GM12878 (cell line): ENCODE results near the gene USP21. TPM values are rescaled to one million over a fixed set of nuclear protein-coding genes. Genes with fewer than 3 reads are reported as not detected.

Source experiments
- ATAC-seq: fragments of 200-7000 bp; cut with Tn5 transposase; 3 replicates; pipeline ENCODE4 v1.9.1; 2020; ENCODE audit warnings: mild to moderate bottlenecking, moderate library complexity
- BruUV-seq: library from RNA; stranded (reverse); fragments of 400-500 nt; replicated peaks from 2 replicates; lab custom pipeline; 2021; lab: Mats Ljungman, UMichigan
- CTCF ChIA-PET: fragments of 300-600 bp; sonication (Branson Sonifier 250); formaldehyde crosslinking; extraction: SDS; loops from one replicate; lab custom pipeline; 2021; ENCODE audit warnings: inconsistent platforms; lab: Yijun Ruan, JAX
- POLR2A ChIA-PET: fragments of 350-600 bp; formaldehyde crosslinking; extraction: SDS; loops from one replicate; lab custom pipeline; 2021; ENCODE audit warnings: inconsistent platforms; lab: Charles Lee
- RAD21 ChIA-PET: fragments of 300-600 bp; sonication (Branson Sonifier 250); formaldehyde crosslinking; loops from one replicate; lab custom pipeline; 2023; ENCODE audit warnings: antibody characterized with exemption; ENCODE audit not compliant: unreplicated experiment; lab: Charles Lee
- SMC1A ChIA-PET: fragments of 300-600 bp; sonication (Branson Sonifier 250); formaldehyde crosslinking; loops from one replicate; lab custom pipeline; 2023; ENCODE audit not compliant: unreplicated experiment, uncharacterized antibody; lab: Charles Lee
- DNase-seq: peaks from one replicate; pipeline ENCODE4 v3.0.0-alpha.2; 2011; ENCODE audit warnings: low read depth, low spot score
- FAIRE-seq: peaks from 3 replicates; lab custom pipeline; 2011; peaks lifted over from hg19 to GRCh38; lab: Jason Lieb, UNC
- H2AFZ ChIP-seq: 2 replicates; pipeline ENCODE4 v1.6.0; 2011; ENCODE audit warnings: low read depth, low read length, control low read depth; ENCODE audit not compliant: control insufficient read depth
- H3K27ac ChIP-seq: 2 replicates; pipeline ENCODE4 v1.5.1; 2011; ENCODE audit warnings: control low read depth; ENCODE audit not compliant: control insufficient read depth, insufficient read depth
- H3K27me3 ChIP-seq, 2 experiments: replicated peaks in 1 of 2; 2 replicates each; pipeline versions ENCODE4 v1.6.0 to v1.6.1; 2011; ENCODE audit warnings: low read length in 1 of 2; ENCODE audit not compliant: control insufficient read depth in 2 of 2, insufficient read depth in 2 of 2
- H3K36me3 ChIP-seq, 2 experiments: 2 replicates each; pipeline ENCODE4 v1.5.1; 2011; ENCODE audit warnings: low read length in 1 of 2; ENCODE audit not compliant: control insufficient read depth in 2 of 2, insufficient read depth in 2 of 2
- H3K4me1 ChIP-seq: 2 replicates; pipeline ENCODE4 v1.6.1; 2011; ENCODE audit warnings: mild to moderate bottlenecking, low read length, moderate library complexity, mixed read lengths; ENCODE audit not compliant: control insufficient read depth, insufficient read depth
- H3K4me2 ChIP-seq: 2 replicates; pipeline ENCODE4 v1.6.0; 2011; ENCODE audit warnings: control low read depth; ENCODE audit not compliant: control insufficient read depth, insufficient read depth
- H3K4me3 ChIP-seq: fragments of 200-600 bp; sonication (generic); 2 replicates; pipeline ENCODE4 v1.5.1; 2016
- H3K79me2 ChIP-seq: 2 replicates; pipeline ENCODE4 v1.6.0; 2011; ENCODE audit warnings: low read length; ENCODE audit not compliant: control insufficient read depth, insufficient read depth
- H3K9ac ChIP-seq: 2 replicates; pipeline ENCODE4 v1.8.0; 2011; ENCODE audit warnings: low read length, control low read depth, mixed read lengths; ENCODE audit not compliant: control insufficient read depth, insufficient read depth
- H3K9me3 ChIP-seq: replicated peaks from 3 replicates; pipeline ENCODE4 v1.5.1; 2011; ENCODE audit warnings: mild to moderate bottlenecking, low read length; ENCODE audit not compliant: control insufficient read depth, insufficient read depth
- H4K20me1 ChIP-seq: 2 replicates; pipeline ENCODE4 v1.6.0; 2011; ENCODE audit not compliant: control insufficient read depth, insufficient read depth
- BACH1 ChIP-seq: fragments of 450-650 bp; IDR thresholded peaks from 2 replicates; pipeline ENCODE4 v1.6.1; 2017; ENCODE audit warnings: mild to moderate bottlenecking, borderline replicate concordance
- BHLHE40 ChIP-seq, 2 experiments: fragments of 450-650 bp in 1 of 2; IDR thresholded peaks; 2 replicates each; pipeline ENCODE4 v1.6.1; 2011 to 2017; ENCODE audit warnings: low read depth in 2 of 2, borderline replicate concordance in 1 of 2, improper control_type of control experiment in 1 of 2, low read length in 1 of 2, mild to moderate bottlenecking in 1 of 2
- CBX5 ChIP-seq: sonication (generic); IDR thresholded peaks from 2 replicates; pipeline ENCODE4 v1.6.1; 2016; ENCODE audit warnings: low read depth, moderate library complexity, mild to moderate bottlenecking, inconsistent platforms
- CHD2 ChIP-seq: IDR thresholded peaks from 2 replicates; pipeline ENCODE4 v1.6.1; 2011; ENCODE audit warnings: low read depth, low read length, improper control_type of control experiment, borderline replicate concordance
- EP300 ChIP-seq, 2 experiments: fragments of 150-350 bp in 1 of 2; IDR thresholded peaks; 2 replicates each; pipeline ENCODE4 v1.6.1; 2011 to 2012; ENCODE audit warnings: low read depth in 2 of 2, low read length in 2 of 2, borderline replicate concordance in 1 of 2, improper control_type of control experiment in 1 of 2, inconsistent platforms in 1 of 2; ENCODE audit not compliant: control insufficient read depth in 1 of 2
- EZH2 ChIP-seq: IDR thresholded peaks from 2 replicates; pipeline ENCODE4 v1.6.1; 2012; ENCODE audit warnings: low read depth, mild to moderate bottlenecking, control low read depth, inconsistent platforms, low read length, borderline replicate concordance; ENCODE audit not compliant: control insufficient read depth
- FOXM1 ChIP-seq: IDR thresholded peaks from 2 replicates; pipeline ENCODE4 v1.6.1; 2012; ENCODE audit warnings: low read depth, mild to moderate bottlenecking, inconsistent platforms, low read length, moderate library complexity
- IKZF1 ChIP-seq: fragments of 450-650 bp; conservative IDR thresholded peaks from 2 replicates; pipeline ENCODE4 v1.6.1; 2017; ENCODE audit warnings: antibody characterized with exemption, mild to moderate bottlenecking
- IKZF2 ChIP-seq, 2 experiments: fragments of 450-650 bp; IDR thresholded peaks; 2 replicates each; pipeline ENCODE4 v1.6.1; 2017; ENCODE audit warnings: mild to moderate bottlenecking in 2 of 2, moderate library complexity in 2 of 2
- IRF4 ChIP-seq: IDR thresholded peaks from 2 replicates; pipeline ENCODE4 v1.6.1; 2011; ENCODE audit warnings: low read depth, low read length
- NR2C2 ChIP-seq: IDR thresholded peaks from 2 replicates; pipeline ENCODE4 v1.6.1; 2011; ENCODE audit warnings: borderline replicate concordance, low read depth; ENCODE audit not compliant: control insufficient read depth, insufficient read length
- RELB ChIP-seq: fragments of 450-650 bp; IDR thresholded peaks from 2 replicates; pipeline ENCODE4 v1.6.1; 2017; ENCODE audit warnings: low read depth, mild to moderate bottlenecking, moderate library complexity
- RUNX3 ChIP-seq: IDR thresholded peaks from 2 replicates; pipeline ENCODE4 v1.6.1; 2012; ENCODE audit warnings: low read length, inconsistent platforms
- SMARCA5 ChIP-seq: fragments of 450-650 bp; IDR thresholded peaks from 2 replicates; pipeline ENCODE4 v1.6.1; 2017; ENCODE audit warnings: mild to moderate bottlenecking
- TBL1XR1 ChIP-seq: IDR thresholded peaks from 2 replicates; pipeline ENCODE4 v1.6.1; 2012; ENCODE audit warnings: low read depth, low read length, improper control_type of control experiment
- USF1 ChIP-seq: IDR thresholded peaks from 2 replicates; pipeline ENCODE4 v1.6.1; 2011; ENCODE audit warnings: borderline replicate concordance, low read depth, mild to moderate bottlenecking, moderate library complexity, mixed read lengths, low read length; ENCODE audit not compliant: insufficient read depth; ENCODE audit errors: extremely low read length
- WGBS: methylation state at CpG from one replicate; pipeline ENCODE4 v1.1.6; 2016; ENCODE audit warnings: low lambda C conversion rate; ENCODE audit not compliant: insufficient replicate concordance, insufficient coverage; ENCODE audit errors: missing lambda C conversion rate; 5-methylcytosine and 5-hydroxymethylcytosine counted together
- in situ Hi-C: fragments of 300-500 bp; cut with MboI; formaldehyde crosslinking; loops from 9 replicates; pipeline ENCODE4 v1.14.3; 2018; ENCODE audit warnings: mixed read lengths
- intact Hi-C: fragments of 100-400 bp; cut with micrococcal nuclease; formaldehyde crosslinking; loops from one replicate; pipeline ENCODE4 v1.14.2; 2022; ENCODE audit not compliant: unreplicated experiment
- polyA plus RNA-seq, 11 experiments: library from polyadenylated mRNA; depleted of rRNA in 4 of 11; unstranded in 6 of 11; stranded (reverse) in 5 of 11; fragments of >200 nt; fragmentation: Nextera tagmentation in 4 of 11; fragmentation: Illumina TruSeq in 1 of 11; extraction: Ambion mirVana in 4 of 11; extraction: Trizol in 1 of 11; gene quantifications; 1 replicate in 1 of 11; 2 replicates in 10 of 11; pipeline versions ENCODE4 v1.2.1 to v1.2.3, GENCODE V29; 2011 to 2016; ENCODE audit warnings: inconsistent platforms in 2 of 11, missing spikeins in 2 of 11, low read depth in 1 of 11
- total RNA-seq, 4 experiments: library from RNA; depleted of rRNA in 3 of 4; stranded (reverse); fragments of >200 nt in 3 of 4; fragmentation: Illumina TruSeq in 1 of 4; extraction: Trizol in 1 of 4; gene quantifications; 2 replicates each; pipeline versions ENCODE4 v1.2.1 to v1.2.3, GENCODE V29; 2013 to 2021
- TF ChIP-seq, protein P1 (sequence below): fragments of 450-650 bp; formaldehyde crosslinking; IDR thresholded peaks from 2 replicates; pipeline ENCODE4 v1.5.0; 2022; ENCODE audit warnings: mild to moderate bottlenecking, missing genetic modification characterization

The USP21 gene
- total and polyA plus RNA-seq, 10 of the 15 experiments (the other 5 are each of a cell fraction or from before 2014, with no cell fraction given), result 3.2 to 28.6 (median 16.6) TPM

DNA sequence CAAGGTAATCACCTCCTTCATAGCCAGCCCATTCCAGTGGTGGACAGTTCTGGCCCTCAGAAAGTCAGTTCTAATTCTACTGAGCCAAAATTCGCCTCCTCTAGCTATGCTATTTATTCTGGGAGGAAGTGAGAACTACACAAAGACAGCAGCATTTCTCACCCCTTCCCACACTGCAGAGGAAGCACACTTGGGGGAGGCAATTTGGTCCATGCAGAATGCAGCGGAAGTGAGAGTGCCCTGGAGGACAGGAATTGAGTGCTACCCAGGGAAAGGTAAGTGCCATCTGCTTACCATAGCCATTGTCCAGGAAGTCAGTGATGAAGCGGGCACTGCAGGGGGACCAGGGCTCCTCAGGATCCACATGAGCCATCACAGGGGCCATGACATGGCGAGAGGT is 35.9 kb downstream of the USP21 start:
- Histone ChIP-seq H3K9me3 (no peaks in the 10 kb centered on the region), H3K27ac (0 out of 2 replicates have a peak overlapping the region, but pooled peaks have one; percentile 4), H3K79me2 (no peaks in the 10 kb centered on the region), H4K20me1 (no peaks in the 10 kb centered on the region), H3K9ac (no peak overlapping the region), H3K4me3 (no peak overlapping the region), H2AFZ (peak overlapping the region; percentile 19; the same call in 1 of the 2 replicates), H3K36me3 (no peaks in the 10 kb centered on the region), H3K4me2 (peak overlapping the region; percentile 74), H3K4me1 (peaks cover 18% of the 10 kb centered on the region), H3K27me3 (no peaks in the 10 kb centered on the region)
- ChIA-PET CTCF (interaction anchor here (1.0 to 7.0 kb wide), 10 partner anchors 9 to 188 kb away, joined by 3 to 164 read pairs (median 6); partner anchors contain the start of genes APOA2, PPOX and TOMM40L), RAD21 (interaction anchor here (1.1 to 7.2 kb wide), 7 partner anchors 9 to 30 kb away, joined by 3 to 55 read pairs (median 4); partner anchors contain the start of genes APOA2, PPOX and TOMM40L), POLR2A (interaction anchor here (0.5 to 3.3 kb wide), 4 partner anchors 9 to 41 kb away, joined by 3 to 18 read pairs (median 4); partner anchors contain the start of genes TOMM40L and UFC1), SMC1A (interaction anchor here (0.7 to 5.3 kb wide), 10 partner anchors 9 to 189 kb away, joined by 3 to 55 read pairs (median 6); partner anchors contain the start of genes NDUFS2, PPOX and TOMM40L)
- intact Hi-C loops (no loop called here), in situ Hi-C loops (loop anchor here (10.0 kb wide), 1 partner anchor 550 kb away; the partner anchor contains the start of gene DUSP12)
- FAIRE-seq, result no peak
- 68% methylated on average over 4 of the region's 4 CpGs for WGBS
- no peak for DNase-seq
- no TSS peak for BruUV-seq
- peak; percentile 71 for ATAC-seq
- TF ChIP-seq IKZF1, result peak; percentile 92
- TF ChIP-seq EZH2, result no peak
- no peak for TF ChIP-seq NR2C2
- TF ChIP-seq BHLHE40 (IDR thresholded peaks at IDR 0.05; ENCODE audit: borderline replicate concordance in 1 of 2, low read depth in 2 of 2, low read length in 1 of 2), result peak; percentile 19 to 45; a peak in 1 of 4 replicates
- TF ChIP-seq SMARCA5, result 0 out of 2 replicates have a peak, but pooled peaks have one; percentile 32
- peak; percentile 85 to 86; a peak in 3 of 4 replicates for TF ChIP-seq IKZF2 (IDR thresholded peaks at IDR 0.05)
- no peak for TF ChIP-seq TBL1XR1
- 0 out of 2 replicates have a peak, but pooled peaks have one; percentile 44 for TF ChIP-seq CHD2
- TF ChIP-seq IRF4, result peak; percentile 44; the same call in 1 of the 2 replicates
- TF ChIP-seq USF1, result no peak
- TF ChIP-seq FOXM1, result no peak
- TF ChIP-seq, protein P1, sequence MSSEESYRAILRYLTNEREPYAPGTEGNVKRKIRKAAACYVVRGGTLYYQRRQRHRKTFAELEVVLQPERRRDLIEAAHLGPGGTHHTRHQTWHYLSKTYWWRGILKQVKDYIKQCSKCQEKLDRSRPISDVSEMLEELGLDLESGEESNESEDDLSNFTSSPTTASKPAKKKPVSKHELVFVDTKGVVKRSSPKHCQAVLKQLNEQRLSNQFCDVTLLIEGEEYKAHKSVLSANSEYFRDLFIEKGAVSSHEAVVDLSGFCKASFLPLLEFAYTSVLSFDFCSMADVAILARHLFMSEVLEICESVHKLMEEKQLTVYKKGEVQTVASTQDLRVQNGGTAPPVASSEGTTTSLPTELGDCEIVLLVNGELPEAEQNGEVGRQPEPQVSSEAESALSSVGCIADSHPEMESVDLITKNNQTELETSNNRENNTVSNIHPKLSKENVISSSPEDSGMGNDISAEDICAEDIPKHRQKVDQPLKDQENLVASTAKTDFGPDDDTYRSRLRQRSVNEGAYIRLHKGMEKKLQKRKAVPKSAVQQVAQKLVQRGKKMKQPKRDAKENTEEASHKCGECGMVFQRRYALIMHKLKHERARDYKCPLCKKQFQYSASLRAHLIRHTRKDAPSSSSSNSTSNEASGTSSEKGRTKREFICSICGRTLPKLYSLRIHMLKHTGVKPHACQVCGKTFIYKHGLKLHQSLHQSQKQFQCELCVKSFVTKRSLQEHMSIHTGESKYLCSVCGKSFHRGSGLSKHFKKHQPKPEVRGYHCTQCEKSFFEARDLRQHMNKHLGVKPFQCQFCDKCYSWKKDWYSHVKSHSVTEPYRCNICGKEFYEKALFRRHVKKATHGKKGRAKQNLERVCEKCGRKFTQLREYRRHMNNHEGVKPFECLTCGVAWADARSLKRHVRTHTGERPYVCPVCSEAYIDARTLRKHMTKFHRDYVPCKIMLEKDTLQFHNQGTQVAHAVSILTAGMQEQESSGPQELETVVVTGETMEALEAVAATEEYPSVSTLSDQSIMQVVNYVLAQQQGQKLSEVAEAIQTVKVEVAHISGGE (CRISPR knock-in tag), result no peak
- TF ChIP-seq EP300 (IDR thresholded peaks at IDR 0.05; ENCODE audit: borderline replicate concordance in 1 of 2, control insufficient read depth in 1 of 2, low read depth in 2 of 2, low read length in 2 of 2), result 0 out of 4 replicates have a peak, but pooled peaks of 1 of the 2 experiments have one; percentile 36
- peak; percentile 27; the same call in 1 of the 2 replicates for TF ChIP-seq RUNX3
- TF ChIP-seq CBX5, result no peak
- TF ChIP-seq BACH1, result peak; percentile 32; the same call in 1 of the 2 replicates
- TF ChIP-seq RELB, result peak; percentile 70
